Right lobe of liver (tissue), 4 donors: ENCODE measurements around the gene KDM4B.

Source experiments
- CTCF ChIP-seq, 4 donors: fragments of 200-600 bp in 3 of 4; fragments of 450-650 bp in 1 of 4; IDR thresholded peaks; one replicate each; pipeline versions ENCODE4 v1.5.1 to v1.8.0; 2016 to 2022; ENCODE audit warnings: antibody characterized with exemption in 4 of 4, mild to moderate bottlenecking in 2 of 4
- POLR2A ChIP-seq: fragments of 450-650 bp; IDR thresholded peaks from one replicate; pipeline ENCODE4 v1.6.1; 2017; ENCODE audit warnings: antibody characterized with exemption, mild to moderate bottlenecking
- donor health status: DM: no; HTN: no; CAD: no.
- donor health status: DM: no; HTN: no; CAD: no.
- donor health status: DM: no; HTN: yes; CAD: no.

- TF ChIP-seq CTCF (IDR thresholded peaks at IDR 0.05) (no peak), POLR2A (no peak)
Measured at GRCh38 chr19:5062799-5063198, 93.9 kb downstream of the KDM4B start.
